Kidney capillary endothelial cell (primary cell): ENCODE measurements around the gene PLAC9.

Source experiments
- DNase-seq: peaks from one replicate; pipeline ENCODE4 v3.0.0-alpha.2; 2018; ENCODE audit warnings: low spot score

The PLAC9 gene

DNA sequence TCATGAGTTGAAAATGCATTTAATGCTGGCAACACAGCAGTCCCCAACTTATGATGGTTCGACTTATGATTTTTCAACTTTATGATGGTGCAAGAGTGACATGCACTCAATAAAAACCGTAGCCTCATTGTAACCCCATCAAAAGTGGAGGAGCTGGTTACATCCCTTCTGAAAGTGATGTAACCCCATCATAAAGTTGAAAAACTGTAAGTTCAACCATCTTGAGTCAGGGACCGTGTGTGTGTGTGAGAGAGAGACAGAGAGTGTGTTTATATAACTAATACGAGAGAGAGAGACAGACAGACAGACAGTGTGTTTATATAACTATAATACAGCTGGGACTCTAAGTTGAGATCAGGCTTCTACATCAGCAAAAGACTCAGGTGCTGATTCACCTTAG, 51.8 kb downstream of the PLAC9 start:
- no peak for DNase-seq

DNA sequence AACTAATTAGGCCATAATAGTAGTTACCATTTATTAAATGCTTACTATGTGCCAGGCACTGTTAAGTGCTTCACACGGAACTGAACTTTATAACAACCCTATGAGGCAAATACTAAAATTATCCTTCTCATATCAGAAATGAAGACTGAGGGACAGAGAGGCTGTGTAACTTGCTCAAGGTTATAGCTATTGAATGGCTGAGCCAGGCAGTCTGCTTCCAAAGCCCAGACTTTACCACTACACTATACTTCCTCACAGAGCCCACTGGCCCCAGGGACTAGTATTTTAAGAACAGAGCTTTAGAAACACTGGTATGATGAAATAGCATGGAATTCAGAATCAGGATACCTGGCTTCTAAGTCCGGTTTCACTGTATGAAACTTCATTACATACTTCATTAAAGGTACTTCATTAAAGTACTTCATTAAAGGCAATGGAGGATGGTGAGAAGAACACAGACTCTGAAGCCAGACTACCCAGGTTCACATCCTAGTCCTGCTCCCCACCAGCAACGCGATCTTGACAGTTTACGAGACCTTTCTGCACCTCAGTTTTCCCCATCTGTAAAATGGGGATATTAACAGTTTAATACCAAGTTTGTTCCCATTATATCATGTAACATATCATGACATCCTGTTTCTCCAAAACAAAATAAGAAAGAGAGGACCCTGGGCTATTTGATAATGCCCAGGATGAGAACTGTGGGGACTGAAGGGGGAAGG, 53.2 kb downstream of the PLAC9 start:
- DNase-seq, result no peak

DNA sequence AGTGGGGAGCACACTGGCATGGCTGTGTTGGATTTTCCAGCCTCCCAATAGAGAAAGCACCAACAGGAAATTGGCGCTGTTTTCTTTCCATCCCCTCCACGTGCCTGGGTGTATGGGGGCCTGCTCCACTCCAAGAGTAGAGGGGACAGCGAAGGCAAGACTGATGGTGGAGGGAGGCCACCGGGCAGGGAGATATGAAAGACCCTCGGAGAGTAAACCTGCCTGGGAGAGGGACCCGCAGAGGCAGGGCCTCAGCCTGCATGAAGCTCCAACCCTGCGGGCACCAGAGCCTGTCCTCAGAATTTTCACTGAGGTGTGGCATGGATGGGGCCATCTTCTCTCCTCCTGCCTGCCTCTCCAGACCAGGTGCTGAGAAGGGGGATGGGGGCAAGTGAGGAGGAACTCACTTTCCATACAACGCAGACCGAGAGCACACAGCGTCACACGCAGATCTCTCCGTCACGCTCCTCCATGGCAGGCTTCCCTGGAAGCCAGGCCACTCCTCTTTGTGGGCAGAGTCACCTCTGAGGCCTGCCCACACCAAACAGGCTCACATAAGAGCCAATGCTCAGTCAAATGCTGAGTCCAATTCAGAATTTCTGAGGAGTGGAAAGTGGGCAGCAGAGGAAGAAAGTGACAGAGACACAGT, 54.0 kb downstream of the PLAC9 start:
- DNase-seq, result no peak

DNA sequence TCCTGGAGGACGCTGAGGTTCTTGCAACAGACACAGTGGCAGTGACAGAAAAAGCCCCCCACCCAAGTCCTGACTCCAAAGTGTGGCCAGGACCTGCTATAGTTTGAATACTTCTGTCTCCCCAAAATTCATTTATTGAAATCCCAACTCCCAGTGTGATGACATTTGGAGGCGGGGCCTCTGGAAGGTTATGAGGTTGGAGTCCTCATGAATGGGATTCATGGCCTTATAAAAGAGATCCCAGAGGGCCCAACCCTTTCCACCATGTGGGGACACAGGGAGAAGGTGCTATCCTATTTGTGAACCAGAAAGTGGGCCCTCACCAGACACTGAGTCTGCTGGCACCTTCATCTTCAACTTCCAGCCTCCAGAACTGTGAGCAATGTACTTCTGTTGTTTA, 54.5 kb downstream of the PLAC9 start:
- DNase-seq, result no peak

DNA sequence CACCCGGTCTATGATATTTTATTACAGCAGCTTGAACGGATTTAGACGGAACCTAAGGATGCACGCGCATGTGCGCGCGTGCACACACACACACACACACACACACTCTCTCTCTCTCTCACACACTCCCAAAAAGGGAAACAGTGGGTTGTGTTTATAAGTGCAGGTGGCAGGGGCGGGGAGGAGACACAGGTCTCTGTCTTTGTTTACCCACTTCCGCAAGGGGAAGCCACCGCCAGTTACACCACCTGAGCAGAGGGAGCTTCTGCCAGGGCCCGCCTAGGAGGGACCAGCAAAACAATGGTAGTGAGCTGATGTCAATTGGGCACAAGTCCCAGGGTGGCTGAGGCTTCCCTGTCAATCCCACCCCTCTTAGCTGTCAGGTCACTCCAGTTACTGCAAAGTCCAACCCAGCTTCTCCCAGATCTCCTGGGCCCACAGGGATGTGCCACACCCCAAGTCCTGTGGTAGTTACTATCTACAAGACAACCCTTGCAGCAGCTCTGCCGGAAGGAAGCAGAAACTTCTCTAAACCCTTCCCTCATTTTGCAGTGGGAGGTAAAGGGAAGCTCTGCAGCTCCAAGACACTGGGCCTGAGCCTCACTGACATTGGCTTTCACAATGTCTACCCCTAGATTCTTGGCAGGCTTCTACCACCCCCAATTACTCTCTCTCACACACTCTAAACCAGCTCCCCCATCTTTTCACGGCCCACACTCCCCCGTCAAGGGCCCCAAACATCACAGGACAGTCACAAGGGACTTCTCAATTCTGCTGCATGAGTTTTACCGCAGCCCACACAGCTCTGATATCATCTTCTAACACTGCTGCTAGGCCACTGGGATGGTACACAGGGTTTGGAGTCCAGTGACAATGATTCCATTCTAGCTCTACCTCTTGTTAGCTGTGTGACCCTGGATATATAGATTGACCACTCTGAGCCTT, 55.2 kb downstream of the PLAC9 start:
- DNase-seq, result no peak

DNA sequence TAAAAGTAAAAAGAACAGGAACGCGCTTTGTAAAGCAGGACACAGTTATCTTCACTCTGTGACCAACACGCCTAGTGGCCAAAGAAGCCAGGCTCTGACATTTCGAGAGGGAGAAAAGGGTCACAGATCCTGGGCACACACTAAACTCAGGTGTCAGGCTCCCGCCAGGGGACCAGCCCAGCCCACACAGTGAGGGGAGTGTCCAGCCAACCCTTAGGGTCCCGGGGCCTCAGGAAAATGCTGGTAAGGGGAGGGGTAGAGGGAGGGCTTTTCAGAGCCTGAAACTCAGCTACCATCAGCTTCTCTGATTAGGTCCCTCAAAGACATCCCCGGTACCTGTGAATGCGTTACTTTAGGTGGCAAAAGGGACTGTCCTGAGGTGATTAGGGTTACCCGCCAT, 56.2 kb downstream of the PLAC9 start:
- DNase-seq, result no peak

DNA sequence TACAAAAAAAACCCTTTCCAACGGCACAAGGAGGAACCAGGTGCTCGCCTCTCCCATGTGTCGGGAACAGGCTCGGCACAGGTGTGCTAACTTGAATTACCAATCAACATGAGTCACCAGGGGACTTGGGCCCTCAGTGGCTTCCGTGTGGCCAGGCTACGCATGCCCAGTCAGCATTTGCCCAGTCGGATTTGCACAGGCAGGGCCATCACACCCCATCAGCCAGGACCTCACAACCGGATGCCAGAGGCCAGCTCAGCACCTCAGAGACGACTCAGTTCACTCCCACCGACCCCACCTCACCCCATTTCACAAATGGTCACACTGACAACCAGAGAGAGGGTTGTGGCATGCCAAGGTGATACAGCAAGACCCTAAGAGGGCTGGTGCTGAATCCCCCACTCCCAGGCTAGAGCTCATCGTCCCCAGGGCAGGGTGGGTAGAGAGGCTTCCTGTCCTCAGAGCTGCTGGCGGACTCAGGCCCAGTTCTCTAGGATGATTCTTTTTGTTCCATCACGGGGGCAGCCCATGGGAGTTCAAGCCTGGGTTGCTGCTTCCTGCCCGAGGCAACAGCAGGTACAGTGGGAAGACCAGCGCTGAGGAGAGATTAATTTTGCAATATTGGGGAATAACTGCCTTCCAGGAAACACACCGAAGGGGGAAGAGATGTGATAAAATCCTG, 59.2 kb downstream of the PLAC9 start:
- no peak for DNase-seq

DNA sequence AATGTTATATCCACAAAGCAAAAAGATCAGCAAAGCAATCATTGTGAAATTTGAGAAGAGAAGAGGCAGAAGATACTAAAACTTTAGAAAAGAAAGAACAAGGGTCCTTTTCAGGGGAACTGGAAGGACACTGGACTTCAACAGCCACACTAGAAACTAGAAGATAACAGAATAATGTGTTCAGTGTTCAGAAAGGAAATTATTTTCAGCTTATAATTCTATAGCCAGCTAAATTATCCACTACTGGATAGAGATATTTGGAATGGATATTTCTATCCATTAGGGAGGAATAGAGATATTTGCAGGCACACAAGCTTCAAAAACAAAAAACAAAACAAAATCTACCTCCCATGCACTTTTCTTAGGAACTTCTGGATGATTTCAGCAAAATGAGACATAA, 60.0 kb downstream of the PLAC9 start:
- DNase-seq, result no peak

DNA sequence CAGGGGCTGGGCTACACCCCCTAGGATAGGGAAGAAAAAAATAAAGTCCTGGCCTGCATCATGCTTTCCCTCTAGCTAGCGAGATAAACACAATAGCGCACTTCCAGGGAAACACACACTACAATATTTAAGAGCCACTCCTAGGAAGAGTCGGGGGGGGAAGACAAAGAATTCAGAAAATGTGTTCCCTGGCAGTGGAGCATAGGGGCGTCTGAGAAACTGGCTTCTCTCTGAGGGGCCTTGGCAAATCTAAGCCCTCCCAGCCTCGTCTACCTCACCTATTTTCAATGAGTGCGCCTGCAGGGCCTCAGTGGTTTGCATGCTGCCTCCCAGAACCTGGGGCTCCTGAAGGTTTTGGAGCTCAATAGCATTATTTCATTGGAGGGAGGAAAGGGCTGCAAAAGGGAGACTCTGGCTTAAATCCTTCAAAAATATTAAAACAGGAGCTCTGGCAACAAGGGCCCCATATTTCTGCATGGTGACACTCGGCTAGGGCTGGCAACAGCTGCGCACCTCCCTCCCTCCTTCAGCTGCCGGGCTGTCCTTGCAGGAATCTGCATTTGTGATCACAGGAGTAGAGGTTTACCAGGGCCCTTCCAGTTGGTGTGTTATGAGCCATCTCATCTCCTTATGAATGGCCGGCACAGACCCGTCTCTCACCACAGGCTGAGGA, 62.0 kb downstream of the PLAC9 start:
- no peak for DNase-seq
